HL-60 (cell line): Measurements from ENCODE around the gene NUDT3.

Experiments used
- DNase-seq, 2 experiments: peaks; one replicate each; pipeline ENCODE4 v3.0.0-alpha.2; 2010 to 2020; ENCODE audit warnings: low read depth in 1 of 2, low spot score in 1 of 2
- H3K27ac ChIP-seq: fragments of 250-450 bp; sonication (Bioruptor Pico); replicated peaks from 2 replicates; pipeline ENCODE4 v1.5.1; 2020; ENCODE audit warnings: mild to moderate bottlenecking, moderate library complexity
- H3K27me3 ChIP-seq: fragments of 250-450 bp; sonication (Bioruptor Pico); 2 replicates; pipeline ENCODE4 v1.5.1; 2021; ENCODE audit warnings: mild to moderate bottlenecking, moderate library complexity; ENCODE audit not compliant: insufficient read depth, poor library complexity, severe bottlenecking
- H3K4me3 ChIP-seq: replicated peaks from 2 replicates; pipeline ENCODE4 v1.5.1; 2011; ENCODE audit warnings: mild to moderate bottlenecking, control low read depth, low read length; ENCODE audit not compliant: insufficient read depth
- GABPA ChIP-seq: IDR thresholded peaks from 2 replicates; pipeline ENCODE4 v1.6.1; 2012; ENCODE audit warnings: low read depth
- POLR2AphosphoS5 ChIP-seq: IDR thresholded peaks from 2 replicates; pipeline ENCODE4 v1.6.1; 2012; ENCODE audit warnings: low read depth
- REST ChIP-seq: IDR thresholded peaks from 2 replicates; pipeline ENCODE4 v1.6.1; 2012; ENCODE audit warnings: low read depth; ENCODE audit not compliant: insufficient replicate concordance
- SPI1 ChIP-seq: IDR thresholded peaks from 2 replicates; pipeline ENCODE4 v1.6.1; 2012; ENCODE audit warnings: low read depth, mild to moderate bottlenecking, borderline replicate concordance
- TF ChIP-seq, protein P1 (sequence below): IDR thresholded peaks from one replicate; pipeline ENCODE4 v1.5.1; 2011; ENCODE audit warnings: low read length, control low read depth, inconsistent platforms; ENCODE audit not compliant: insufficient read depth

NUDT3 gene

DNA sequence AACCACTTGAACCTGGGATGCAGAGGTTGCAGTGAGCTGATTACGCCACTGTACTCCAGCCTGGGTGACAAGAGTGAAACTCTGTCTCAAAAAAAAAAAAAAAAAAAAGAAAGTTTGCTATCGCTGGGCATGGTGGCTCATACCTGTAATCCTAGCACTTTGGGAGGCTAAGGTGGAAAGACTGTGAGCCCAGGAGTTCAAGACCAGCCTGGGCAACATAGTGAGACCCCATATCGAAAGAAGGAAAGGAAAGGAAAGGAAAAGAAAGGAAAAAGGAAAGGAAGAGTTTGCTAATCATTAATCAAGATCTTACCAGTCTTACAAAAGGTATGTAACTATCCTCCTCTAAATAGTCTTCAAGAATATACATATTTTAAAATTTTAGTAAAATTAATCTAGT is 88.3 kb downstream of the NUDT3 start:
- H3K4me3 ChIP-seq = no peak overlapping the region
- DNase-seq = no peak
- H3K27me3 ChIP-seq = no peaks in the 10 kb centered on the region
- no peak for TF ChIP-seq SPI1
- TF ChIP-seq, protein P1, sequence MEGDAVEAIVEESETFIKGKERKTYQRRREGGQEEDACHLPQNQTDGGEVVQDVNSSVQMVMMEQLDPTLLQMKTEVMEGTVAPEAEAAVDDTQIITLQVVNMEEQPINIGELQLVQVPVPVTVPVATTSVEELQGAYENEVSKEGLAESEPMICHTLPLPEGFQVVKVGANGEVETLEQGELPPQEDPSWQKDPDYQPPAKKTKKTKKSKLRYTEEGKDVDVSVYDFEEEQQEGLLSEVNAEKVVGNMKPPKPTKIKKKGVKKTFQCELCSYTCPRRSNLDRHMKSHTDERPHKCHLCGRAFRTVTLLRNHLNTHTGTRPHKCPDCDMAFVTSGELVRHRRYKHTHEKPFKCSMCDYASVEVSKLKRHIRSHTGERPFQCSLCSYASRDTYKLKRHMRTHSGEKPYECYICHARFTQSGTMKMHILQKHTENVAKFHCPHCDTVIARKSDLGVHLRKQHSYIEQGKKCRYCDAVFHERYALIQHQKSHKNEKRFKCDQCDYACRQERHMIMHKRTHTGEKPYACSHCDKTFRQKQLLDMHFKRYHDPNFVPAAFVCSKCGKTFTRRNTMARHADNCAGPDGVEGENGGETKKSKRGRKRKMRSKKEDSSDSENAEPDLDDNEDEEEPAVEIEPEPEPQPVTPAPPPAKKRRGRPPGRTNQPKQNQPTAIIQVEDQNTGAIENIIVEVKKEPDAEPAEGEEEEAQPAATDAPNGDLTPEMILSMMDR = no peak
- H3K27ac ChIP-seq = no peak overlapping the region

GRCh38 chr6:34302929-34303328 is 89.5 kb downstream of the NUDT3 start:
- Histone ChIP-seq H3K4me3 (no peak overlapping the region), H3K27ac (no peak overlapping the region), H3K27me3 (no peaks in the 10 kb centered on the region)
- no peak for DNase-seq
- TF ChIP-seq SPI1 (no peak), GABPA (no peak), POLR2AphosphoS5 (no peak)
- TF ChIP-seq, protein P1 = no peak

DNA sequence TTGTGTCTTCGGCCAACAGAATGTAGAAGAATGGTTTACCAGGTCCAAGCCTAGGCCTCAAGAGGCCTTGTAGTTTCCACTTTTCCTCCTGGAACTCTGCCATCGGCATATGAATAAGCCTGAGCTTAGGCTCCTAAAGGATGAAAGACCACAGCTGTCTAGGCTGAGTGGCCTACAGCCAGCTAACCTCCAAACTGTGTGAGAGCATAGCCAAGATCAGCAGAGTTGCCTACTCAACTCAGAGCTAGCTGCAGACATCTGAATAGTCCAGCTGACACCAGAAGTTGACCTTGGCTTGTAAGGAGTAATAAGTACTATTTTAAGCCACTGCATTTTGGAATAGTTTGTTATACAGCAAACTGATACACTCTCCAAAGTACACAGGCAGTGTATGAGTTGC is 91.1 kb downstream of the NUDT3 start:
- DNase-seq = no peak
- H3K4me3 ChIP-seq = no peak overlapping the region
- no peaks in the 10 kb centered on the region for H3K27me3 ChIP-seq

DNA sequence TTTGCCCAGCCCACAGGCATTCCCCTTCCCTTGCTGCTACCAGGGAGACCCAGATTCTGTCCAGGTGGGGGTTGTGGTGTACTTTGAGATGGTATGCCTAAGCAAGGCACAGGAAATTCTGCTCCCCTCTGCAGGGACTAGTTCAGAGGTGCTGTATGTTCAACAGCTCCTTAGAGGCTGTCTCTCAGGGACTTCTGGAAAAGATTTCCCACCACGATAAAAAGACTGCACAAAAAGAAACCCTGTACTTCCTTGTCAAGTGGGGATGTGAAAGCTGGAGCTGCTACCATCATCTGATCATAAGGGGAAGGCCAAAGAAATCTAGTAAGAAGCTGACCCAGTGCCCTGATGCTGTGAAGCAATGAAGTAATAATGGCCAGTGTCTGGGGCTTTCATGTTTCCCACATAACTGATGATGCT is 92.1 kb downstream of the NUDT3 start:
- no peaks in the 10 kb centered on the region for H3K27me3 ChIP-seq
- DNase-seq = no peak
- H3K27ac ChIP-seq = no peak overlapping the region
- H3K4me3 ChIP-seq = no peak overlapping the region
- TF ChIP-seq GABPA = no peak
- no peak for TF ChIP-seq SPI1
- TF ChIP-seq REST = no peak
- no peak for TF ChIP-seq POLR2AphosphoS5
- TF ChIP-seq, protein P1 = no peak

More for the DNA sequence above, 91.1 kb downstream of the NUDT3 start:
- no peak for TF ChIP-seq SPI1
- no peak for TF ChIP-seq REST
- TF ChIP-seq GABPA = no peak
- TF ChIP-seq, protein P1 = no peak
- TF ChIP-seq POLR2AphosphoS5 = no peak
- H3K27ac ChIP-seq = no peak overlapping the region
